Brain pericyte (primary cell): ENCODE results near the gene TMEM17.

Experiments
- DNase-seq: peaks from one replicate; pipeline ENCODE4 v3.0.0-alpha.2; 2012; ENCODE audit warnings: low read depth, low spot score

The TMEM17 gene

GRCh38 chr2:62511636-62512035 lies 5.6 kb upstream of the TMEM17 start:
- no peak for DNase-seq

GRCh38 chr2:62506421-62506750 lies 391 bp upstream of the TMEM17 start:
- DNase-seq: no peak

GRCh38 chr2:62505109-62505749 lies 766 bp downstream of the TMEM17 start:
- no peak for DNase-seq

GRCh38 chr2:62504657-62505056 lies 1.3 kb downstream of the TMEM17 start:
- no peak for DNase-seq

GRCh38 chr2:62501794-62502500 lies 4.0 kb downstream of the TMEM17 start:
- no peak for DNase-seq

- no peak for DNase-seq
These were observed 4.9 kb downstream of the TMEM17 start for GRCh38 chr2:62501069-62501468.

- no peak for DNase-seq
These were observed 6.5 kb downstream of the TMEM17 start for GRCh38 chr2:62499430-62500060.

- no peak for DNase-seq
These were observed 7.3 kb downstream of the TMEM17 start for GRCh38 chr2:62498739-62499138.

- DNase-seq: no peak
These were observed 10.2 kb downstream of the TMEM17 start for GRCh38 chr2:62495761-62496160.

GRCh38 chr2:62492048-62492447 lies 13.9 kb downstream of the TMEM17 start:
- DNase-seq: no peak

GRCh38 chr2:62489702-62490101 lies 16.3 kb downstream of the TMEM17 start:
- DNase-seq: no peak

- no peak for DNase-seq
These were observed 16.8 kb downstream of the TMEM17 start for GRCh38 chr2:62489162-62489561.

- DNase-seq: no peak
These were observed 19.6 kb downstream of the TMEM17 start for GRCh38 chr2:62486439-62486765.

GRCh38 chr2:62485761-62486438 lies 20.1 kb downstream of the TMEM17 start:
- DNase-seq: no peak

GRCh38 chr2:62482558-62483352 lies 23.2 kb downstream of the TMEM17 start:
- DNase-seq: no peak

- no peak for DNase-seq
These were observed 26.1 kb downstream of the TMEM17 start for GRCh38 chr2:62479917-62480316.

- no peak for DNase-seq
These were observed 27.9 kb downstream of the TMEM17 start for GRCh38 chr2:62478093-62478580.

- DNase-seq: no peak
These were observed 28.4 kb downstream of the TMEM17 start for GRCh38 chr2:62477573-62477972.

GRCh38 chr2:62475172-62476011 lies 30.6 kb downstream of the TMEM17 start:
- DNase-seq: no peak

GRCh38 chr2:62474176-62474575 lies 31.8 kb downstream of the TMEM17 start:
- DNase-seq: no peak
